Measurements from ENCODE around the gene LIPE. TPM values are rescaled to one million over a fixed set of nuclear protein-coding genes. Genes with fewer than 3 reads are reported as not detected.
A peak's percentile ranks its signal among the peaks of the same experiment; 100 is the strongest.

The LIPE gene
- total and polyA plus RNA-seq, 2 experiments from 2014 or later, result 5.8 to 10.9 TPM

DNA sequence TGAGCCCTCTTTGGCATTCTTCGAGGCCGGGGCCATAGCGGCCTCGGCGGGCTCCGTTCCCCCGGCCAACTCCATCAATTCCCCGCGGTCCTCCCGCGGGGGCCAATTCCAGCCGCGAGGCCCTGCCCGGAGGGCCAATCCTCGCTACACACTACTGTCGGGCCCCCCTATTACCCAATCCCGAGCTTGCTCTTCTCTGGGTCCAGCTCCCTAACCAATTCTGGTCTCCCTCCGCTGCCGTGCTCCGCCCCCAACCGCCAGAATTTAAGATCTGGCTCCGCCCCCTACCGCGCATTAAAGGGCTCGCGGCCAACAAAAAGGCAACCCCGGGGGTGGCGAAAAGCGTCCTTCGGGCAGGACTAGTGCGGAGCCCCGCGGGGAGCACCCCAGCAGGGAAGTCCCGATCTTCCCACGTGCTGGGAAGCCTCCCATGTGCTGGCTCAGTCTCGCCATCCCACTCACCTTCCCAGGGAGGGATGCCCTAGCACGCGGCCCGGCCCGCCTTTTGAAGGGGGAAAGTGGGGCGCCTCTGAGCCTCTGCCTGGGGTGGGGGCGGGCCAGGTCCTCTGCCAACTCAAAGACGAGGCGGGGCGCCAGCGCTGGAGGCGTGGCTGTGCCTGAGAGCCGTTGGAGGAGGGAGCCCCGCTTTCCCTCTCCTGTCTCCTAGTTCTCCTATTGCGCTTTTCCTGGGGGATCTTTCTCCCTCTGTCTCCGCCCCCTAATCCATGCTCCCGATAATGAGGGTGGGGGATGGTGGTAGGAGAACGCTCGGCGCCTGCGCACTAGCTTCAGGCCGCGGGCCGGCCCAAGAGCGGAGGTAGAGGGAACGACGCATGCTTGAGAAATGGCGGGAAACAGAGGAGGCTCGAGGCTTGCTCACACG lies 3.5 kb downstream of the LIPE start:
- H3K27me3 Mint-ChIP-seq (ENCODE audit: insufficient read depth, low read depth, poor library complexity), result peaks cover 66% of the 10 kb centered on the region

DNA sequence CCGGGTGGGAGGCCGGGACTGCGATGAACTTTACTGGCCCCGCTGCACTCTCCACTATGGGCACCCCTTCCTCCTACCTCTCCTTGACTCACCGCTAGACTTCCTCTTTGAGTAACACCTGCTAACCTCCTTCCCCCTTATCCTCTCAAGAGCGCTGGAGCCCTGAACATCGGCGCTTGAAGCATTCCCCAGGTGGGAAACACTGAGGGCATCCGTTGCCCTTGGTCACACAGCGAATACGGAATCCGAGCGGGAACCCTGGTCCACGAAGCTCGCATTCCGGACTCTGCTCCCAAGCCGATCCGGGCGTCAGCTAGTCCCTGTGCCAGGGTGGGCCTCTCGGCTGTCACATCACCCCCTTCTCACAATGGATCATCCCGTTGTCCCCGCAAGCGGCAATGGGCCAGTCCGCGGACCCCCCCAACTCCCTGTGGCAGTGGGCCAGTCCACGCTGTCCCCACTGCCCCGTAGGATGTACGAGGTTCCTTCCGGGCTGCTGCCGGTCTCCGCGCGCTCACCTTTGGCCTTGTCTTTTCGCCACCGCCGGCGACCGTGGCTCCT lies 4.2 kb downstream of the LIPE start:
- Mint-ChIP-seq H3K4me1 (peaks cover 30% of the 10 kb centered on the region), H3K27ac (no peak overlapping the region), H3K36me3 (ENCODE audit: low read depth) (peaks cover 9% of the 10 kb centered on the region; the same call in 2 of the 3 replicates), H3K4me3 (peak overlapping the region; percentile 94), H3K27me3 (ENCODE audit: insufficient read depth, low read depth, poor library complexity) (peaks cover 72% of the 10 kb centered on the region), H3K9me3 (peaks cover 7% of the 10 kb centered on the region; the same call in 2 of the 3 replicates)
- Histone ChIP-seq H3K4me2 (peak overlapping the region; percentile 95), H3K27ac (ENCODE audit: low read depth) (no peak overlapping the region), H3K36me3 (ENCODE audit: insufficient read depth) (no peaks in the 10 kb centered on the region), H2AFZ (no peak overlapping the region; the same call in 1 of the 2 replicates), H3K79me2 (replicated peaks; ENCODE audit: insufficient read depth) (no peaks in the 10 kb centered on the region), H3K27me3 (ENCODE audit: insufficient read depth) (peaks cover 48% of the 10 kb centered on the region), H4K20me1 (replicated peaks; ENCODE audit: insufficient read depth) (peaks cover 18% of the 10 kb centered on the region; the same call in 1 of the 2 replicates), H3F3A (replicated peaks; ENCODE audit: low read depth) (peaks cover 25% of the 10 kb centered on the region), H3K4me3 (peak overlapping the region; percentile 86), H3K9me2 (ENCODE audit: insufficient read depth) (peaks cover 4% of the 10 kb centered on the region; the same call in 1 of the 2 replicates), H3K4me1 (ENCODE audit: insufficient read depth) (peaks cover 5% of the 10 kb centered on the region; the same call in 1 of the 2 replicates)
- peak; percentile 32 for TF ChIP-seq EZH2 (IDR thresholded peaks at IDR 0.05; ENCODE audit: low read depth, unreplicated experiment)
- TF ChIP-seq, protein P1, sequence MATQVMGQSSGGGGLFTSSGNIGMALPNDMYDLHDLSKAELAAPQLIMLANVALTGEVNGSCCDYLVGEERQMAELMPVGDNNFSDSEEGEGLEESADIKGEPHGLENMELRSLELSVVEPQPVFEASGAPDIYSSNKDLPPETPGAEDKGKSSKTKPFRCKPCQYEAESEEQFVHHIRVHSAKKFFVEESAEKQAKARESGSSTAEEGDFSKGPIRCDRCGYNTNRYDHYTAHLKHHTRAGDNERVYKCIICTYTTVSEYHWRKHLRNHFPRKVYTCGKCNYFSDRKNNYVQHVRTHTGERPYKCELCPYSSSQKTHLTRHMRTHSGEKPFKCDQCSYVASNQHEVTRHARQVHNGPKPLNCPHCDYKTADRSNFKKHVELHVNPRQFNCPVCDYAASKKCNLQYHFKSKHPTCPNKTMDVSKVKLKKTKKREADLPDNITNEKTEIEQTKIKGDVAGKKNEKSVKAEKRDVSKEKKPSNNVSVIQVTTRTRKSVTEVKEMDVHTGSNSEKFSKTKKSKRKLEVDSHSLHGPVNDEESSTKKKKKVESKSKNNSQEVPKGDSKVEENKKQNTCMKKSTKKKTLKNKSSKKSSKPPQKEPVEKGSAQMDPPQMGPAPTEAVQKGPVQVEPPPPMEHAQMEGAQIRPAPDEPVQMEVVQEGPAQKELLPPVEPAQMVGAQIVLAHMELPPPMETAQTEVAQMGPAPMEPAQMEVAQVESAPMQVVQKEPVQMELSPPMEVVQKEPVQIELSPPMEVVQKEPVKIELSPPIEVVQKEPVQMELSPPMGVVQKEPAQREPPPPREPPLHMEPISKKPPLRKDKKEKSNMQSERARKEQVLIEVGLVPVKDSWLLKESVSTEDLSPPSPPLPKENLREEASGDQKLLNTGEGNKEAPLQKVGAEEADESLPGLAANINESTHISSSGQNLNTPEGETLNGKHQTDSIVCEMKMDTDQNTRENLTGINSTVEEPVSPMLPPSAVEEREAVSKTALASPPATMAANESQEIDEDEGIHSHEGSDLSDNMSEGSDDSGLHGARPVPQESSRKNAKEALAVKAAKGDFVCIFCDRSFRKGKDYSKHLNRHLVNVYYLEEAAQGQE (IDR thresholded peaks at IDR 0.05; ENCODE audit: unreplicated experiment), result no peak
- DNase-seq (ENCODE audit: low spot score), result peak; percentile 61
- peak; percentile 11 for ATAC-seq

More for the DNA sequence above, 3.5 kb downstream of the LIPE start:
- ATAC-seq (peak; percentile 91), DNase-seq (ENCODE audit: low spot score) (peak; percentile 99)
- Mint-ChIP-seq H3K4me3 (peak overlapping the region; percentile 94), H3K27ac (no peak overlapping the region), H3K4me1 (peaks cover 30% of the 10 kb centered on the region), H3K9me3 (peaks cover 7% of the 10 kb centered on the region; the same call in 2 of the 3 replicates), H3K36me3 (ENCODE audit: low read depth) (peaks cover 5% of the 10 kb centered on the region; the same call in 1 of the 3 replicates)
- H3F3A ChIP-seq (replicated peaks; ENCODE audit: low read depth), result peaks cover 25% of the 10 kb centered on the region
- H4K20me1 ChIP-seq (replicated peaks; ENCODE audit: insufficient read depth), result peaks cover 18% of the 10 kb centered on the region; the same call in 1 of the 2 replicates
- no peaks in the 10 kb centered on the region for H3K79me2 ChIP-seq (replicated peaks; ENCODE audit: insufficient read depth)
- TF ChIP-seq ZNF114 (CRISPR knock-in tag; IDR thresholded peaks at IDR 0.05), result no peak
- TF ChIP-seq POLR2AphosphoS5 (IDR thresholded peaks at IDR 0.05; ENCODE audit: low read depth), result peak; percentile 69
- TF ChIP-seq, protein P2, sequence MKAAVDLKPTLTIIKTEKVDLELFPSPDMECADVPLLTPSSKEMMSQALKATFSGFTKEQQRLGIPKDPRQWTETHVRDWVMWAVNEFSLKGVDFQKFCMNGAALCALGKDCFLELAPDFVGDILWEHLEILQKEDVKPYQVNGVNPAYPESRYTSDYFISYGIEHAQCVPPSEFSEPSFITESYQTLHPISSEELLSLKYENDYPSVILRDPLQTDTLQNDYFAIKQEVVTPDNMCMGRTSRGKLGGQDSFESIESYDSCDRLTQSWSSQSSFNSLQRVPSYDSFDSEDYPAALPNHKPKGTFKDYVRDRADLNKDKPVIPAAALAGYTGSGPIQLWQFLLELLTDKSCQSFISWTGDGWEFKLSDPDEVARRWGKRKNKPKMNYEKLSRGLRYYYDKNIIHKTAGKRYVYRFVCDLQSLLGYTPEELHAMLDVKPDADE (IDR thresholded peaks at IDR 0.05), result no peak
- peak; percentile 47; the same call in 1 of the 2 replicates for TF ChIP-seq CREB1 (CRISPR knock-in tag; IDR thresholded peaks at IDR 0.05; ENCODE audit: low read depth)
- no peak for TF ChIP-seq STAT1 (IDR thresholded peaks at IDR 0.05; ENCODE audit: unreplicated experiment)
- TF ChIP-seq EZH2 (IDR thresholded peaks at IDR 0.05; ENCODE audit: low read depth, unreplicated experiment), result no peak
- TF ChIP-seq ZNF331 (CRISPR knock-in tag; IDR thresholded peaks at IDR 0.05; ENCODE audit: low read depth), result no peak
- H3K36me3 ChIP-seq (ENCODE audit: insufficient read depth), result no peaks in the 10 kb centered on the region
- peaks cover 4% of the 10 kb centered on the region; the same call in 1 of the 2 replicates for H3K9me2 ChIP-seq (ENCODE audit: insufficient read depth)
- H3K4me1 ChIP-seq (ENCODE audit: insufficient read depth), result peaks cover 5% of the 10 kb centered on the region; the same call in 1 of the 2 replicates
- peaks cover 53% of the 10 kb centered on the region for H3K27me3 ChIP-seq (ENCODE audit: insufficient read depth)
- H2AFZ ChIP-seq, result peak overlapping the region; percentile 63
- peak overlapping the region; percentile 86 for H3K4me3 ChIP-seq
- peak overlapping the region; percentile 95 for H3K4me2 ChIP-seq
- H3K27ac ChIP-seq (ENCODE audit: low read depth), result no peak overlapping the region

All from GM23338 (cell line).